Ramos (cell line): Measurements from ENCODE around the gene SSC4D.
"Not testable (repeated sequence)": the region's sequence is repeated elsewhere in the genome, so short reads cannot be mapped to it uniquely, and the experiment has no call there.

Experiments used
- in situ Hi-C: fragments of 300-500 bp; cut with MboI; formaldehyde crosslinking; loops from one replicate; pipeline ENCODE4 v1.14.3; 2022; ENCODE audit warnings: low sequenced_read_pairs; ENCODE audit not compliant: unreplicated experiment

Gene SSC4D

GRCh38 chr7:76423666-76424412, 14.3 kb upstream of the SSC4D start:
- in situ Hi-C loops = loop anchor here (10.0 kb wide), 1 partner anchor 81 kb away; no protein-coding TSS in a partner anchor

- in situ Hi-C loops = loop anchor here (10.0 kb wide), 1 partner anchor 84 kb away; no protein-coding TSS in a partner anchor
These were observed 11.6 kb upstream of the SSC4D start for GRCh38 chr7:76421097-76421496.

DNA sequence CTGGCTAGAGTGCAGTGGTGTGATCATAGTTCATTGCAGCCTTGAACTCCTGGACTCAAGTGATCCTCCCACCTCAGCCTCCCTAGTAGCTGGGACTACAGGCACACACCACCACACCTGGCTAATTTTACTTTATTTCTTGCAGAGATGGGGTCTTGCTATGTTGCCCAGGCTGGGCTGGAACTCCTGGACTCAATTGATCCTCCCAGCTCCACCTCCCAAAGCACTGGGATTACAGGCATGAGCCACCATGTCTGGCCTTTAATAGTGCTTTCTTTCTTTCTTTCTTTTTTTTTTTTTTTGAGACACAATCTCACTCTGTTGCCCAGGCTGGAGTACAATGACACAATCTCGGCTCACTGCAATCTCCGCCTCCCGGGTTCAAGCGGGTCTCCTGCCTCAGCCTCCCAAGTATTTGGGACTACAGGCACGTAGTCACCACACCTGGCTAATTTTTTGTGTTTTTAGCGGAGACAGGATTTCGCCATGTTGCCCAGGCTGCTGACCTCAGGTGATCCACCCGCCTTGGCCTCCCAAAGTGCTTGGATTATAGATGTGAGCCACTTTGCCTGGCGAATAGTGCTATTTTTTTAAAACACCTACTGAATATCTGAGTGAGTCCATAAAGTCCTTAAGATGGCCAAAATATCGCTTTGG, 8.3 kb upstream of the SSC4D start:
- in situ Hi-C loops = not testable (repeated sequence)

GRCh38 chr7:76412249-76412648, 2.8 kb upstream of the SSC4D start:
- in situ Hi-C loops = no loop called here

DNA sequence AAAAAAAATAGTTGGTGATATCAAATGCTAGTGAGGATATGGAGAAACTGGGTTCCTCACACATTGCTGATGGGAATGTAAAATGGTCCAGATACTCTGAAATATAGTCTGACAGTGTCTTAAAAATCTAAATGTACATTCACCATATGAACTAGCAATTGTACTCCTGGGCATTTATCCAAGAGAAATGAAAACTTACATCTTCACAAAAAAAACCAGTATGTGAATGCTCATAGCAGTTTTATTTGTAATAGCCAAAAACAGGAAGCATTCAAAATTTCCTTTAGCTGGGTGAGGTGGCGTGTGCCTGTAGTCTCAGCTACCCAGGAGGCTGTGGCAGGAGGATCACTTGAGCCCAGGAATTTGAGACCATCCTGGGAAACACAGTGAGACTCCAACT, 2.1 kb upstream of the SSC4D start:
- in situ Hi-C loops = no loop called here

GRCh38 chr7:76408121-76408560, 1.4 kb downstream of the SSC4D start:
- in situ Hi-C loops = no loop called here

DNA sequence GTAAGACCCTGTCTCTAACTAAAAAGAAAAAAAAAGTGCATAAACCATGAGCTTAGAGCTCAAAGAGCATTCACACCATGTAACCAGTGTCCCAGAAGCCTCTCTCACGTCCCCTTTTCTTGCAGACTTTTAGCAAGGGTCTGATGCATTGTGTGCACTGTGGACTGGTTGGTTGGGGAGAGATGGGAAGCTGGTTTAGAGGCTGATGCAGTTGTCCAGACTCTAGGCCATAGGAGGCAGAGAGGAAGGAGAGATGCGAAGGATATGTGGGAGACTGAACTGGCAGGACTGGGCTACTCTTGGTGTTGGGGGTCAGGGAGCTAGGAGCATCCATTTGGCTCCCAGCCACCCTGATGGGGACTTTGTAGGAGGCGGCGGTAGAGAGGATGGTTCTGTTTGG, 1.8 kb downstream of the SSC4D start:
- in situ Hi-C loops = no loop called here

DNA sequence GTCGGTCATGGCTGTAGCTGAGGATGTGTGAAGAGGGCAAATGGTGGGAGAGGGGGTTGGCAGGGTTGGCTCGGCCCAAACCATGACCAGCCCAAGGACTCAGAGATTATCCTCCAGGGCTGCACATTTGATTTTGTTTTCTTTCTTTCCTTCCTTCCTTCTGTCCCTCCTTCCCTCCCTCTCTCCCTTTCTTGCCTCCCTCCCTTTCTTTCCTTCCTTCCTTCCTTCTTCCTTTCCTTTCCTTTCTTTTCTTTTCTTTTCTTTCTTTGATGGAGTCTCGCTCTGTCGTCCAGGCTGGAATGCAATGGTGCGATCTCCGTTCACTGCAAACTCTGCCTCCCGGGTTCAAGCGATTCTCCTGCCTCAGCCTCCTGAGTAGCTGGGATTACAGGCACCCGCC, 3.8 kb downstream of the SSC4D start:
- in situ Hi-C loops = no loop called here

DNA sequence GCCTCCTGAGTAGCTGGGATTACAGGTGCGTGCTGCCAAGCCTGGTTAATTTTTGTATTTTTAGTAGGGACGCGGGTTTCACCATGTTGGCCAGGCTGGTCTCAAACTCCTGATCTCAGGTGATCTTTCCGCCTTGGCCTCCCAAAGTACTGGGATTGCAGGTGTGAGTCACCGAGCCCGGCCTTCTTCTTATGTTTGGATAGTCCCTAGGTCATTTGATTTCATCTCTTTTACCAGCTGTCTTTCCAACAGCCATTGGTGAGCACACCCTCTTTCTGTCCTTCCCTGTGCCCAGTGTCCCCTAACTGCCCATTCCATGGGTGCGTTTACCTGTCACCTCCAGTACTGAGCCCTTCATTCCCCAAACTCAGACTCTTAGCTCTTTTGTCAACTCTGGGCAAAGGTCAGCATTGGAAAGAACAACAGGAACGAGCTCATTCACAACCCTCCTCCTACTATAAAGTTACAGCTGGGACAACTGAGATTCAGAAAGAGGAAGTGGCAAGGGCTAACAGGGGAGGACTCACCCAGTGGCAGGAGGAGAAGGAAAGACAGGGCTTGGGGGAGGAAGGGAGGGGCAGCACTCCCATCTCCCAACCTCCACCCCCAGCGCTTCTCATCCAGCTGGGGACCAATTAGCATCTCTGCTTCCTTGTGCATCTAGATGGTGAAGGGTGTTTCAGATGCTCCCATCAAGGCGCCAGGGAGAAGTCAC, 5.6 kb downstream of the SSC4D start:
- in situ Hi-C loops = no loop called here

- in situ Hi-C loops = not testable (repeated sequence)
These were observed 6.4 kb downstream of the SSC4D start for GRCh38 chr7:76403097-76403496.

DNA sequence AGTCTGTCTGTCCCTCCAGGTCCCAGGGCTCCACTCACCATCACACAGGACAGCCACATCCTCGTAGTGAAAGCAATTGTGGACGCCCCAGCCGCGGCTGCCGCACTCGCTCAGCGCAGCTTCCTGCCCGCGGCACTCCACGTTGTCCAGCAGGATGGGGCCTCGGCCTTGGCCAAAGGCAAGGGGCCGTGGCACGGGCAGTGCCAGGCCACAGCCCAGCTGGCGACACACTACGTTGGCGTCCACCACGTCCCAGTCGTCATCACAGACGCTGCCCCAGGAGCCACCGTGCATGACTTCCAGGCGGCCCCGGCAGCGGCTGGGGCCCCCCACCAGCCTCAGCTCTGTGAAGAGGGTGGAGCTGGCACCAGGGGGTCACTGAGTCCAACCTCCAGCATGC, 9.2 kb downstream of the SSC4D start:
- in situ Hi-C loops = no loop called here

GRCh38 chr7:76397409-76398183, 11.9 kb downstream of the SSC4D start:
- in situ Hi-C loops = no loop called here

DNA sequence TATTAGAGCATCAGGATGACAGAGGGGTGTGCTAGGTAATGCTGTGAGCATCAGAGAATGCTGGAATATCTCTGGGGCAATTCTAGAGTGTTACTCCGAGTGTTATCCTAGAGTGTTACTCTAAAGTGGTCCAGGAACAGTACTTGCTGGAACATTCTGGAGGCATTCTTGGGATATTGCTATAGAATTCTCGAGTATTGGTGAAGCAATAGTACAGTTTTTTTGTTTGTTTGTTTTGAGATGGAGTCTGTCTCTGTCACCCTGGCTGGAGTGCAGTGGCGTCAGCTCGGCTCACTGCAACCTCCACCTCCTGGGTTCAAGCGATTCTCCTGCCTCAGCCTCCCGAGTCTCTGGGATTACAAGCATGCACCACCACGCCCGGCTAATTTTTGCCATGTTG, 12.6 kb downstream of the SSC4D start:
- in situ Hi-C loops = no loop called here

DNA sequence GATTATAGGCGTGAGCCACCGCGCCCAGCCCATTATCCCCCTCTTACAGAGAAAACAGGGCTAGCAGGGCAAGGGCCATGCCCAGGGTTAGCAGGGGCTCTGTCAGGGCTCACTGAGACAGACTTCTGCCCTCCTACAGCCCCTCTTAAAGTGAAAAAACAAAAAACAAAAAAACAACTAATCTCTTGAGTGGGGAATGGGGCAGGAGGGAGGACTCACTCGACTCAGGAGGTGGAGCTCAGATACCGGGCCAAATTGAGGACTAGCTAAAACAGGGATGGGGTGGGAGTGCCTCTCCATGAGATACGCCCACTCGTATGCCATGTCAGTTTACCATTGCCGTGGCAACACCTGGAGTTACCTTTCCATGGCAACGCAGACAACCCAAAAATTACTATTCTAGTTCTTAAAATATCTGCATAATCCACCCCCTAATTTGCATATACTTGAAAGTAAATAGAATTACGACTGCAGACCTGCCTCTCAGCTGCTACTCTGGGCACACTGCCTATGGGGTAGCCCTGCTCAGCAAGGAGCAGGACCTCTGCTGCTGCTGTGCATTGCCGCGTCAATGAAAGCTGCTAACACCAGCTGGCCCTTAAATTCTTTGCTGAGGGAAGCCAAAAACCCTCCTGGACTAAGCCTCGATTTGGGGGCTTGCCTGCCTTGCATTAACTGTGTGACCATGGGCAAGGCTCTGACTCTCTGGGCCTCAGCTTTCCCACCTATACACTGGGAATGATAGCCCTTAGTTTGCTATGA, 13.4 kb downstream of the SSC4D start:
- in situ Hi-C loops = no loop called here

- in situ Hi-C loops = not testable (repeated sequence)
These were observed 13.9 kb downstream of the SSC4D start for GRCh38 chr7:76395605-76395964.

GRCh38 chr7:76394957-76395356, 14.5 kb downstream of the SSC4D start:
- in situ Hi-C loops = no loop called here

DNA sequence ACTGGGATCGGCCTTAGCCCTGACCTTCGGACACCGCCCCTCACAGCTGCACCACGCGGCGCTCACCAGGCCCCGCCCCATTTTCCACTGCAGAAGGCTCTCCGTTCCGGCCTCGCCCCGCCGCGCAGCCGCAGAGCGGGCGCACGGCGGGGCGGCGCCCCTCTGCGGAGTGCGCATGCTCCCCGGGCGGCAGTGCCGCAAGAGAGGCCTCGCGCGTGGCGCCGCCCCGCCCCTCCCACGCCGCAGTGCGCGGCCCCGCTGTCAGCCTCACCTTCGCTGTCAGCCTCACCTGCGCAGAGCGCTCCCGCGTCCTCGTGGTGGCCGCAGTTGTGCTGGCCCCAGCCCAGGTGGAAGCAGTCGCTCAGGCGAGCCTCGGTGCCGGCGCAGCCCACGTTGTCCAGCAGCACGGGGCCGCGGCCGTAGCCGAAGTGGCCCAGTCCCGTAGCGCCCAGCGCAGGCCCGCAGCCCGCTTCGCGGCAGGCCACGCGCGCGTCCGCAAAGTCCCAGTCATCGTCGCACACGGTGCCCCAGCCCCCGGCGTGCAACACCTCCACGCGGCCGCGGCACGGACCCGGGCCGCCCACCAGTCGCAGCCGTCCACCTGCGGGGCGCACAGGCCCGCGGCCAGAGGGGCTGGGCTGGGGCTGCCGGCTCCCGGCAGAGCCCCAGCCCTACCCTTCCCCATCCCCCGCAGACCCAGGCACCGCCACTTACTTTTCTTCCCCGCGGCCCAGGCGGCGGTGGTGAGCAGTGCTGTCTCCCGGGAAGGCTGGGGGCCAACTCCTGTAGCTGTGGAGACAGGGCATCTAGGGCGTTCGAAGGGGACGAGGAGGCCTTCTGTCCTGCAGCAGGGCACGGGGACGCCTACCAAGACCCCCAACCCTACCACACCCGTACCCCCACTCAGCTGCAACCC, 16.1 kb downstream of the SSC4D start:
- in situ Hi-C loops = no loop called here

- in situ Hi-C loops = no loop called here
These were observed 16.9 kb downstream of the SSC4D start for GRCh38 chr7:76392531-76393115.
